HG02943 (cell line): ENCODE data around the gene MAPK8IP1.
"Not testable (repeated sequence)": the region's sequence is repeated elsewhere in the genome, so short reads cannot be mapped to it uniquely, and the experiment has no call there.

Source experiments
- ATAC-seq: cut with Tn5 transposase; IDR thresholded peaks from one replicate; pipeline ENCODE4 v1.9.1; 2021; ENCODE audit warnings: mild to moderate bottlenecking, low read depth, moderate library complexity; ENCODE audit not compliant: unreplicated experiment

MAPK8IP1 gene

DNA sequence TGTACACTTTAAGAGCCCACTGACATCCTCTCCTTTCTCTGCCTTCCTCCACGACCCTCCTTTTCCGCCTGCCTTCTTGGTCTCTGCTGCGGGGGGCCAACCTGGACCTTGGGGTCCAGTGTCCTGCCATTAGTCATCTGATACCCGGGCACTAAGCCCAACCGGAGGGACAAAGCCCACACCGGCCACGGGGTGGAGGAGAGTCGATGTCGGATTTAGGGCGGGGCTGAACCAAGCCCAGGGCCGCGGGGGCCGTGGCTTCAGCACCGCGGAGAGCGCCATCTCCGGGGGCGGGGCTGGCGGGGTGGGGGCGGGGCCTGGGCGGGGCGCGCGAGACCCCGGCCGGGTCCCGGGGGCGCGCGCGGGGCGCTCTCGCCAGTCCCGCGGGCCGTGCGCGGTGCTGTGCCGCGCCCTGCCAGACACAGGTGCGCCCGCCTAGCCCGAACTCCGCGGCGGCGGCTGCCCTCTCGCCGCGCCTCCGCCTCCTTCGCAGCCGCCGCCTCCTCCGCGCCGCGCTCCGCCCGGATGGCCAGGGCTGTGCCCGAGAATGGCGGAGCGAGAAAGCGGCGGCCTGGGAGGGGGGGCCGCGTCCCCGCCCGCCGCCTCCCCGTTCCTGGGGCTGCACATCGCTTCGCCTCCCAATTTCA lies at the start of gene MAPK8IP1:
MAPK8IP1 (plus strand) TSS at position 378 of the 647 bp plus-strand sequence; CDS start at position 548, 170 bp downstream.
- ATAC-seq, result no peak

DNA sequence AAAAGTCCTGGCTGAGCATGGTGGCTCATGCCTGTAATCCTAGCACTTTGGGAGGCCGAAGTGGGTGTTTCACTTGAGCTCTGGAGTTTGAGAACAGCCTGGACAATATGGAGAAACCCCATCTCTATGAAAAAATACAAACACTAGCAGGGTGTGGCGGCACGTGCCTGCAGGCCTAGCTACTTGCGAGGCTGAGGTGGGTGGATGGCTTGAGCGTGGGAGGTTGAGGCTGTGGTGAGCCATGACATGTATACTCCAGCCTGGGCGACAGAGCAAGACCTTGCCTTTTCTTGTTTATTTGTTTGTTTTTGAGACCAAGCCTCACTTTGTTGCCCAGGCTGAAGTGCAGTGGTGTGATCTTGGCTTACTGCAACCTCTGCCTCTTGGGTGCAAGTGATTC lies 46.2 kb upstream of the MAPK8IP1 start:
- ATAC-seq, result no peak

DNA sequence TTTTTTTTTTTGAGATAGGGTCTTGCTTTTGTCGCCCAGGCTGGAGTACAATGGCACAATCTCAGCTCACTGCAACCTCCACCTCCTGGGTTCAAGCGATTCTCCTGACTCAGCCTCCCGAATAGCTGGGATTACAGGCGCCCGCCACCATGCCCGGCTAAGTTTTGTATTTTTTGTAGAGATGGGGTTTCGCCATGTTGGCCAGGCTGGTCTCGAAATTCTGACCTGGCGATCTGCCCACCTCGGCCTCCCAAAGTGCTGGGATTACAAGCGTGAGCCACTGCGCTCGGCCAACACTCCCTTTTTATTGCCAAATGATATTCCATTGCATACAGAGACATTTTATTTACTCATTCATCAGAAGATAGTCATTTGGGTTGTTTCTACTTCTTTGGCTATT lies 45.2 kb upstream of the MAPK8IP1 start:
- ATAC-seq, result not testable (repeated sequence)

DNA sequence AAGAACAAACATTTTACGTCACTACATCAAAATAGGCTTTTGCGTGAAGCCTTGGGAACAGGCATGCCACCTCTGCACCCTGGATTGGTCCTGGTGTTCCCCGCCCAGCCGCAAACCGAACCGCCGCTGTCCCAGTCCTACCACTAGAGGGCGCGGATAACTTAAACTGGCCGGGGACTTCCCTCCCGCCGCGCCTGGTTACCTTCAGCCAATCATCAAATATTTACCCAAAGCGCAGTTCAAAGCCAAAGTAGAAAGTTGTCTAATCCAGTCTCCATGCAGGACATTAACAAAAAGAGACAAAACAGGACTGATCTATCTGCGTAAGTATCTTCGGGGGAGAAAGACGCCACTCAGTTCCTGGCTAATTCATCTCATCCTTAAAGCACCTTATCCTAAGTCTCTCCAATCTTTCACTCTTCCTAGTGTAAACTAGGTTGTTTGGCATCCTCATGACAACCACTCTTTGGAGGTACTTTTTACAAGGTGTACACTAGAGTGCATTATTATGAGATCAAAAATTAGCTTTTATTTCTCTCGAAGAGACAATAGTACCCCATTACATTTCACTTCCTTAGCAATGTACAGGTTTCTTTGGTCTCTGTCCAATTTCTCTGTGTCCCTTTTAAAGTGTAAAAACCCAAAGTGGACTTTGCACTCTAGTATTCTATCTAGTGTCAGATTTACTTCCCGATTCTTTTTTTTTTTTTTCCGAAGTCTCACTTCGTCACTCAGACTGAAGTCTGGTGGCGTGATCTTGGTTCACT lies 42.1 kb upstream of the MAPK8IP1 start:
- no peak for ATAC-seq

DNA sequence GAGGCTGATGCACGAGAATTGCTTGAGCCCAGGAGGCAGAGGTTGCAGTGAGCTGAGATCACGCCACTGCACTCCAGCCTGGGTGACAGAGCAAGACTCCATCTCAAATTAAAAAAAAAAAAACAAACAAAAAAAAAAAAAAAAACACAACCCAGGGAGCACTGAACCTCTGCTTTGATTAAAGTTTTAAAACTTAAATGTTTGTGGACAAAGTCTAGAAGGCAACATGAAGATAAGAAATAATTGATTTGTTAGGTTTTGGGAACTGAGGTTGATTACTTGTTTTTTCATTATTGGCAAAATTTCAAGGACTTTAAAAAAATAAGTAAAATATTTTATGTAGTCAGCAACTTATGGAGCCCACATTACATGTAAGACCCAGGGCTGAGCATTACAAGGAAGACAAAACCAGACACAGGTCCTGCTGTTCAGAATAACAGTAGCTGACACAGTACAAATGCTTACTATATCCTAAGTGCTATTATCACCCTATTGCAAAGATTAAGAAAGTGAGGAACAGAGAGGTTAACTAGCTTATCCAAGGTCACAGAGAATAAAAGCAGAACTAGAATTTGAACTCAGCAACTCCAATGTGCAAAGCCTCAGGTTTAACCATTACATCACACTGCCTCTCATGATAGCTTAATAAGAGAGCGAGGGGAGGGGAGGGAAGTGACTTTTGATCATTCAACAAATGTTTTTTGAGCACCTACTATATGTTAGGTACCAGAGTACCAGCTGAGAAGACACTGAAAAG lies 40.5 kb upstream of the MAPK8IP1 start:
- ATAC-seq, result no peak

DNA sequence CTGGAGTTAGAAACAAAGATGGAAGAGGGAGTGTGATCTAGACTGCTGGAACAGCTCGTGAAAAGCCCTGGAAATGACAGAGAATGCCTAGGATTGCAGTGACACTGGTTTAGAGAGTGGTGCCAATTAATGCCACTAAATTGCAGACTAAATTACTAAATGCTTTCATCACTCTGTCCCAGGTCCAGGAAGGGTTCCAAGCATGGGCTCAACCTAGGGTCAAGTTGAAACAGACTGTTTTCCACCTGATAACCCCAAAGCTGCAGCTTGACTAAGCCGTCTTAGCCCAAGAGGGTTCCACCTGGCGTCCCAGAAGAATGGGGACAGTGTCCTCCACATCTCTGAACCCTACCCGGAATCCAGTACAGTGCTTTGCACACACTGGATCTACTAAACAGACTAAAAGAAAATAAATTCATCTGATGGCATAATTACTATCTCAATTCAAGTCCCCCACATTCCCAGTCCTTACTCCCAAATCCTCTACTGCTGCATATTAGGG lies 39.2 kb upstream of the MAPK8IP1 start:
- ATAC-seq, result no peak

DNA sequence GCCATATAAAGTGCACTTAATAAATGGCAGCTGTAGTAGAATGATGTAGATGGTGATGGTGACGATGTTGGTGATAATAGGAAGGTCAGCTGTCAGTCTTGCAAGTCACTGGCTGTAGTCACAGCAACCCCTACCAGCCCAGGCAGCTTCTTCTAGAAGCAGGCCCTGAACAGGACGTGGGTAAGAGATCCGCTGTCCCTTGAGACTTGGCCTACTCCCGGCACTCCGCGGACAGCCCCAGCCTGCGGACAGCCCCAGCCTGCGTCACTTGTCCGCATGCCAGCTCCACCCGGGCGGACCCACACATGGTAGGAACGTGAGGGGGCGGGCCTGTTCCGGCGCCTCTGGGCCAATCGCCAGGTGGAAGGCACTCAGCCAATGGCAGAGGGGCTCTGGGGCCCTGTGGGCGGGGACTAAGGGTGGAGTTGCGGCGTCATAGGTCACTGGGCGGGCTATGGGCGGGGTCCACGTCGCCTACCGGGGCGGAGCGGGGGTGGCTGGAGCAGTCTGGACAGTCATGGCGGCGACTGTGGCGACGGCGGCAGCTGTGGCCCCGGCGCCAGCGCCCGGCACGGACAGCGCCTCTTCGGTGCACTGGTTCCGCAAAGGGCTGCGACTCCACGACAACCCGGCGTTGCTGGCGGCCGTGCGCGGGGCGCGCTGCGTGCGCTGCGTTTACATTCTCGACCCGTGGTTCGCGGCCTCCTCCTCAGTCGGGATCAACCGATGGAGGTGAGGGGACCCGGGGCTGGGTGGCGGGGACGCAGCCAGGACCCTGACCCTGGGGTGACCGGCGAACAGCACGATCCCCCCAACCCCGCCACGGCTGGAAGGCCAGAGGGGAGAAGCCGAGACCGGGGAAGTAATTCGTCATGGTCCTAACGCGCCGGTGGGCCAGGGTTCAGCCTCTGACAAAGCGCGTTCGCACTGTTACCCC lies 38.2 kb upstream of the MAPK8IP1 start, which contains the start of gene CRY2:
CRY2 (plus strand) TSS at position 502 of the 937 bp plus-strand sequence; CDS start at position 518, 16 bp downstream.
- ATAC-seq, result peak; percentile 93

DNA sequence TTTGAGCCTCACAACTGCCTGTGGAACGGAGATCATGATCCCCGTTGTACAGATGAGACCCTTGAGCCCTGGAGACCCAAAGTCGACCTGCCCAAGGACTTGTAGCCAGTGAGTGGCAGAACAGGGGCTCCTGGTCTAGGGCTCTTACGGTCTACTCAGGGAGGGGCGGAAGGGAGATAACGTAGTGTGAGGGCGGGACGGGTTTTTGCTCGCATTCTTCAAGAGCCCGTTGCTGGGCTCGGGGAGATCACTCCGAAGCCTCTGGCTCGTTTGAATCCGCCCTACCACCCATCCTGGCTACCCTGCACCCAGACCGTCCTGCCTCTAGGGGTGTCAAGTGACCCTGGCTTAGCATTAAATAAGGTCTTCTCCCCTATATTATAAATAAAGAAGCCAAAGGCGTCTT lies 37.5 kb upstream of the MAPK8IP1 start:
- peak; percentile 20 for ATAC-seq

DNA sequence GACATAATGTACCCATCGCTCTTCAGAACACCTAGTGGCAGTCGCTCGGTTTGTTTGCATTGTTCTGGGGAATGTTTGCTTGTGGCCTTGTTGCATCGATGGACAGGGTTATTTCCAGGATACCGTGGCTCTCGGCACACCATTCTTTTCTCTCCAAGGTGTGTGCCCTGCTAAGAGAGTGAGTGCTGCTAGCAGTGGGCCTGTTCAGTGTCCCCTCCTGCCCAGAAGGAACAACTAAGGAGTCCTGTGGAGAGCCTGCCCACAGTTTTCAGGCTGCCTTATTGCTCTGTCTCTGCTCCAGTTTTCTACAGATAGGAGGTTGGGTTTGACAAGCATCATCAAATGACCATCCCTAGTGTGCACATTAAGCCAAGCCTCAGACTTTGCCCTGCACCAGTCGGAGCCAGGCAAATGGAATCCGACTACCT lies 36.8 kb upstream of the MAPK8IP1 start:
- no peak for ATAC-seq

DNA sequence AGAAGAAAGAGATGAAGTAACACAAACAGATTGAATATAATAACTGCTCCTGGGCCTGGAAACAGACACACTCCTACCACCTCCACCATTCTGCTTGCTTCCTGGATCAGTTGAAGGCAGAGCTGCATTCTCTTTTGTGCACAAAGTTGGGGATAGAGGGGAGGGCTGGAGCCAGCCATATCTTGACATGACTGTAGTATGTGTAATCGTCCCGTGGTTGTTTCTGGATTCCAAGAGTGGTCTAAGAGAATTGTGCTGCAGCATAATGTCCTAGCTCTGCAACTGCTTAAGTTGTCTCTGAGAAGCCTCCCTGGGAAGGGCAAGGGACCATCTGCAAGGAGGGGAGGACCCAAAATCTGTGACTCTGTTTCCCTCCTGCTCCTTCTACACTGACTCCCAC lies 35.0 kb upstream of the MAPK8IP1 start:
- no peak for ATAC-seq

DNA sequence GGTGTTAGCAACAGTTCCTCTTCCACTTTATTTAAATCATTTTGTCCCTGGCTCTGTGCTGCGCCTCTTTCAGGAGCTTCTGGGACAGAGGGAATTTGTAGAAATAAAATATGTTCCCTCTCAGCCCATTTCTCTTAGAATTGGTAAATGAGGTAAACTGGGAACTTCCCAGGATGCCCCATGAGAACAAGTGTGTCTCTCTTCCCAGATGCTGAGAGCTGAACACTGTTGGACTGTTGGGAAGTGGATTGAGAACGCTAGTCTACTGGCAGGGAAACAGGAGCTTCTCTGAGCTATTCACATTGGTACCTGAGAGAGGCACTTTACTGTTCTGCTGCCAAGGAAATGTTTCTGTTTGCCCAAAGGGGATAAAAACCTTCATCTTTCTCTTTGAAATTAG lies 34.2 kb upstream of the MAPK8IP1 start:
- no peak for ATAC-seq

DNA sequence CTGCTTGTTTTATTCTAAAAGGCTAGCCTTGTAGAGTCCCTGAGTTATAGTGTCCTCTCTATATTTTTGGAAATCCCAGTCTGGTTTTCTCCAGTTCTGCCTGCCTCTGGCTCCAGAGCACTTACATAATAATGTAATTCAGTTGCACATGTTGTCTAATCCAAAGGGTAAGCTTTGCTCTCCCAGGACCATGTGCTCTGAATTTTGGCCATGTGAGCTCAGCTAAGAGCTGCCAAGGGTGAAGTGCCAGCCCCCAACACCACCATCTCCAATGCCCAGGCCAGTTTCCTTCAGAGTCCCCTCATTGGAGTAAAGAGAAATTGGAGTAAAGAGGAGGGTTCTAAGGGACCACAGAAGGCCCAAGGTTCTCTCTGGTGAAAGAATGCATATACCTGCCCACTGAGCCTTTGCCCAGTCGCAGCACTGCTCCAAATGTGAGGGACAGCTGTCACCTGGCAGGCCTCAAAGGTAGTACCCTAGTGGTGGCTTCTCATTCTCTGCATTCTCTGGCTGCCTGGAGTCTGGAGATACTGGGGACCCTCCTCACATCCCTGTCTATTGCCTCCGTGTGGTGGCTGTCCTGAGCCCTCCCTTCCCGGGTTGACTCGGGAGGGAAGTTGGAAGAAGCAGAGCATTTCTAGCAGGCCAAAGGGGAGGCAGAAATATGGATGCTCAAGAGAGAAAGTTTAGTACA lies 33.3 kb upstream of the MAPK8IP1 start:
- ATAC-seq, result no peak

DNA sequence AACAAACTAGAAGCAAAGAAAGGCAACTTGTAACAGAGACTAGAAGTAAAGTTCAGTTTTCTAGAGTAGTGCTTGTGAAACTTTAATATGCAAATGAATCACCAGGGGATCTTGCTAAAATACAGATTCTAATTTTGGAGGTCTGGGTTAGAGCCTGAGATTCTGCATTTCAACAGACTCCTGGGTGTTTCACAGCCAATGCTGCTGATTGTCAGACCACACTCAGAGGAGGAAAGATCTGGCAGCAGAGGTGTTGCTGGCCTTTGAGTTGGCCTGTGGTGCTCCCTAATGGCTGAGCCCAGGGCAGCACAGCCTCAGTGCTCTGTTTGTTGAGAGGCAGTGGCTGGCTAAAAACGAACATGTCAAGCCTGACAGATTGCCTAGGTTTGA lies 32.7 kb upstream of the MAPK8IP1 start:
- ATAC-seq, result no peak

DNA sequence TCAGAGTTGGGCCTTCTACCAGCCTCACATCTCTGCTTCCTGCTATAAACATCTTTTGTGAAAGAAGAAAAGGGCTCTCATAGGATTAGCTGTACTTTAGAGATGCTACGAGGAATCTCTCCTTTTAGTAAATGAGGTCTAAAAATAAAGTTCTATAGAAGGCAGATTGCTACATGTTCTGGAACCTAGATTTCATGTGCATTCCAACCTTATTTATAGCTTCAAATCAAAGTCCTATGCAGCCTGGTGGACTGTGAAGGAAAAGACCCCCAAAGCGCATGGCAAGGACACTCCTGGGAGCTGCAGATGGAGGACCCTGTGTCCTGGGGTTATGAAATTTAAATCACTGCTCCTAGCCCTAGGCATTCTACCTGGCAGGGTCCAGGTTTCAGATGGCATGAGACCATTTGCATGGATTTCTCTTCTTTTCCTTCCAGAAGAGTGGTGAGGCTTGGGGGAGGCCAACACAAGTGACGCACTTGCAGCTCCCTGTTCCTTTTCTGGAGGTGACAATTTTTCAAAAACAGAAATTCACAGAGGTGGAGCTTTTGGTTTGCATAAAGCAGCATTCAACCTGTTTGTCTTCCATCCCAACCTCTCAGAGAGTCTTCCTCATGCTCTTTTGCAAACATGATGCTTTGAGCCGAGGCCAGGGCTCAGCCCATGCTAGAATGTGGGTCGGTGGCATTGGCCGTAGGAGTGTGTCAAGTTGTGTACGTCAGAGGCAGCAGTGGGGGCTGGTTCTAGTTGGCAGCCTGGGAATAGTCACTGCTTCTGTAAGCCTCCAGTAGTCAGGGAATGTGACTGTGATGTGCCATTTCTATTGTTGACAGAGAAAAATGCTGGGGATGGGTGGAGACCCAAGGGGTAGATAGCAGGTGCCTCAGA lies 31.9 kb upstream of the MAPK8IP1 start:
- ATAC-seq, result no peak

DNA sequence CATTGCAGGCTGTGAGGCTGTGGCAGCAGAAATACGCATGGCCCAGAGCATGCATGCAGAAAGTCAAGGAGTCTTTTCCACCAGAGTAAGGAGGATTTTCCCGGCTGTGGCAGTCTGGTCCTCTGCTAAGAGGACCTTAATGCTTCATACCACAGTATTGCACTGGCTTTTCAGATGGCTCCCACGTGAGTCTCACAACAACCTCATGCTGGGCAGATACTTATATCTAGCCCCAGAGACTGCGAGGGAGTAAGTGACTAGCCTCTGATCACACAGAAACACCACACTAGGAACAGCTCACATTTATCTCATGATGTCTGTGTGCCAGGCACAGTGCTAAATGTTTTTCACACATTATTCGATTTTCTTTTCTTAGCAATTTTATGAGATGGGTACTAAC lies 30.1 kb upstream of the MAPK8IP1 start:
- no peak for ATAC-seq

DNA sequence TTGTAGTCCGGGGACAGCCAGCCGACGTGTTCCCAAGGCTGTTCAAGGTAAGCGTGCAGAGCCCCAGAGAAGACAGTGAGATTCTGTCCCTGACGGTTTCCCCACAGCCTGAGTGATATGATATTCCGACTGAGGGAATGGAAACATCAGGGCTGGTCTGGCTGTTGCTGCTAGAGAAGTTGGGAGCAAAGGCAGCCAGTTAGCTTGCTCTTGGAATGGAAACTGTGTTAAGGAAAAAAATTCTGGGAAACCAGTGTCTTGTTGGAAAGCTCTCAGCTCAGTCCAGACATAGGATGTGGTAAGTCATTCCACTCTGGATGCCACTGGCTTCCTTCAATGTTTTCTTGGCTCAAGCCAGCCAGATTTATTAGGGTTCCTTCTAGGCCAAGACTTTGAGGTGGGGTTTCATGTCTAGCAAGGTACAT lies 29.4 kb upstream of the MAPK8IP1 start:
- no peak for ATAC-seq

DNA sequence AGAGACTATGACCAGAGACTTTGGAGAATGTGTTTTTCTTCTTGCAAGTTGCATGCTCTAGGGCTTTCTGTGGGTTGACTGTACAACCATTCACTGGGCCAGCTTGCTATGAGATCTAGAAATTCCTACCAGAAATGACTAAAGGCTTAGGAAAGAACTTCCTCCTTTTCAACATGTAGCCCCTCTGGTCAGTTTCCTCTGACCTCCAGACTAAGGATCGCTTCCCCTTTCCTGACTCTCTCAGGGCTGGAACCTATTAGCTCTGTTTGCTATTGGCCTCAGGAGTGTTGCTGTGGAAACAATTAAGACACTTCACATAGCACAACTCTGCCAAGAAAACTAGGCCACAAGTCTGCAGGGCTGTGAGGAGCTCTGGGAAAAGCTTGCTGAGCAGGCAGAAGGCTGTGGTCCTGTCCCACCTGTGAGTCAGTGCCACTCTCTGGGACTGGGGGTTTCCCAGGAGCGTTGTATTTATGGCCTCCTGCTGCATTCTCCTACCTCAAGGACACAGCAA lies 27.4 kb upstream of the MAPK8IP1 start:
- no peak for ATAC-seq

DNA sequence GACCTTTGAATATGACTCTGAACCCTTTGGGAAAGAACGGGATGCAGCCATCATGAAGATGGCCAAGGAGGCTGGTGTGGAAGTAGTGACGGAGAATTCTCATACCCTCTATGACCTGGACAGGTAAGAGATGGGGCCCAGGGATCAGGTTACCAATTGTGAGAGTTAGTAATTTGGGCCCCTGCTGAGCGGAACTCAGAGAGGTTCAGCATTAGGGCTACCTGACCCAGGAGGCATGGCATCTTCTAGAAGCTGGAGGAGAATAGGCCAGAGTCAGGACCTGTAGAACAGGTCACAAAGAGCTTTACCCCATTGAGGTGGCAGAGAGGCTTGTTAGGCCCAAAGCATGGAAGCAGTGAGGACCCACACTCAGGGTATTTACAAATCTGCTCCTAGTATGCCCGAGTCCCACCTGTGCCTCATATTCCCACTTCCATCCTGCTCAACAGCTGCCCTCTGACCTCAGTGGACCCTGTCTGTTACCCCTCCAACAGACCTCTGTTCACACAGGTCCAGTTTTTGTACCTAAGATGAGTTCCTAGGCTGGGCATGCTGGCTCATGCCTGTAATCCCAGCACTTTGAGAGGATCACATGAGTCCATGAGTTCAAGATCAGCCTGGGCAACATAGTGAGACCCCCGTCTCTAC lies 26.6 kb upstream of the MAPK8IP1 start:
- no peak for ATAC-seq
